T47D (cell line): ENCODE measurements around the gene ARHGEF3.
A peak's percentile ranks its signal among the peaks of the same experiment; 100 is the strongest.
"Not testable (repeated sequence)": the region's sequence is repeated elsewhere in the genome, so short reads cannot be mapped to it uniquely, and the experiment has no call there.

Experiments used
- DNase-seq, 2 experiments: peaks; one replicate each; pipeline versions ENCODE4 v3.0.0 to v3.0.0-alpha.2; 2011 to 2012; ENCODE audit warnings: low read depth in 1 of 2, low spot score in 1 of 2
- JUND ChIP-seq: IDR thresholded peaks from 2 replicates; pipeline ENCODE4 v1.6.1; 2012; ENCODE audit warnings: low read depth
- in situ Hi-C: cut with HindIII; loops from 2 replicates; pipeline ENCODE4 v1.10.0; 2016; ENCODE audit warnings: low sequenced_read_pairs, low pct_unique_long_range_greater_than_20kb

ARHGEF3 gene

GRCh38 chr3:56769116-56769707 is 32.5 kb downstream of the ARHGEF3 start:
- TF ChIP-seq JUND = no peak
- no peak for DNase-seq
- in situ Hi-C loops = no loop called here

DNA sequence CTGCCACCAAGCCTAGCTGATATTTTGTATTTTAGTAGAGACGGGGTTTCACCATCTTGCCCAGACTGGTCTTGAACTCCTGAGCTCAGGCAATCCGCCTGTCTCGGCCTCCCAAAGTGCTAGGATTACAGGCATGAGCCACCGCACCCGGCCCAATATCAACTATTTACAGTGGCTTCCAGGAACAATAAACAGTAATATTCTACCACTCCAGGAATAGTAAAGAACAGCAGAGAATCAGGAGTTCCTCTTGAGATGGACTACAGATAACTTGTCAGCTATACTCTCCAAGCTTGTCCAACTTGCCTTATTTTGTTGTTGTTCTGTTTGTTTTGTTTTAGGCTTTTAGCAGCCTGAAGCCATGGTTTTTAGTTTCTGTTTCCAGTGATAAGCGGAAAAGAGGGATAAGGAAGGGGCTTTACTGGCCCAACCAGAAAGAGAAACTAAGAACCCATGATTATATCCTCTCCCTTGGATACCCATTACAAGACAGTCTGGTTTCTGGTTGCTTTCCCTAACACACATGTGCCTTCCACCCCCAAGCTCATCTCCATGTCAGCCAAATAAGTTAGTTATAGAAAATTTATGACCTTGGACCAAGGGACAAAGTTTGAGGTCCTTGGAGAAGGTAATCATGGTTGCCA is 36.7 kb downstream of the ARHGEF3 start:
- no peak for TF ChIP-seq JUND
- in situ Hi-C loops = no loop called here
- DNase-seq = no peak

- in situ Hi-C loops = no loop called here
- TF ChIP-seq JUND = no peak
- no peak for DNase-seq
These were observed 37.6 kb downstream of the ARHGEF3 start for GRCh38 chr3:56764184-56764583.

DNA sequence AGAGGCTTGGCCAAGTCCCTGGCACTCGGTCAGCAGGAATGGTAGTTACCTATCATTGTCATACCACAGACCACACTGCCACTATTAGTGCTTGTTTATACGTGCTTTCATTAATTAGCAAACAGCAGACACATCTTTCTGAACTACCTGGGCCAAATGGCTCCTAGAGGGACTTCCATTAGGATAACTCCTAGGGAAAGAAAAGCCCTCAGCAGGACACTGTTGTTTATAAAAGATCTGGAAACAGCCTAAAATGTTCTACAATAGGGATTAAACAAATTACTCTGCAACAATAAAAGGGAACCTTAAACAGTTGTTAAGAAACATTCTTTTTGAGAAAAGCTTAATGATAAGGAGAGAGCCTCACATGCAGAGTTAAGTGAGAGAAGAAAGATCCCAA is 38.5 kb downstream of the ARHGEF3 start:
- DNase-seq = no peak
- in situ Hi-C loops = no loop called here
- no peak for TF ChIP-seq JUND

GRCh38 chr3:56762718-56763117 is 39.0 kb downstream of the ARHGEF3 start:
- no peak for TF ChIP-seq JUND

DNA sequence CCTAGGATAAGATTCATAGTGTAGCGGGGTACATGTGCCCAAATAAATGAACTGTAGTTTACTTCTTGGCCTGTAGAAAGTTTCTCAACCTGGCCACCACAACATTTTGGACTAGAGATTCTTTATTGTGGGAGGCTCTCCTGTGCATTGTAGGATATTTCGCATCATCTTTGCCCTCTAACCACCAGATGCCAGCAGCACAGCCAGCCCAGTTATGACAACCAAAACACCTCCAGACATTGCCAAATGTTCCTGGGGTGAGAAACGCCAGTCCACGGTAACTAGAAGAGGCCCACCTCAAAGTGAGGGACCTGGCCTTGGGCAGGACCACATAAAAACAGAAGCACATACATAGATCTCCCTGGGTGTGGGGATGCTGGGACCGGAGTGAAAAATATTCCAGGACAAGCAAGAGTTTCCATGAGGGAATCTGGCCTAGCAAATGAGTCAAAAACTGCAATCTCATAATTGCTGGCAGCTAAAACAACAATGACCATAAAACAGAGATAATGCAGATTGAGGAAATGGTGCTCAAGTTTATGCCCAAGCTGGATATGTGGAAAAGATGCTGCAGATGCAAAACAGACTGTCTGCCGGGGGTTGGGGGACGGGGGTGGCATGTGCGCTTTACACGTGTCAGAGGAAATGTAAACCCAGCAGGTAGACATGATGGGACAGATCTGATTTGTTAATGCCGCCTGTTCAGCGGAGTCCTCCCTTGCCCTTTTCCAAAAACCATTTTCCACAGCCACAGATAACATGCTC is 39.7 kb downstream of the ARHGEF3 start:
- in situ Hi-C loops = no loop called here
- no peak for DNase-seq
- TF ChIP-seq JUND = no peak

More at GRCh38 chr3:56762718-56763117, 39.0 kb downstream of the ARHGEF3 start:
- in situ Hi-C loops = no loop called here
- no peak for DNase-seq

GRCh38 chr3:56761023-56761422 is 40.7 kb downstream of the ARHGEF3 start:
- DNase-seq = no peak
- in situ Hi-C loops = no loop called here
- TF ChIP-seq JUND = no peak

DNA sequence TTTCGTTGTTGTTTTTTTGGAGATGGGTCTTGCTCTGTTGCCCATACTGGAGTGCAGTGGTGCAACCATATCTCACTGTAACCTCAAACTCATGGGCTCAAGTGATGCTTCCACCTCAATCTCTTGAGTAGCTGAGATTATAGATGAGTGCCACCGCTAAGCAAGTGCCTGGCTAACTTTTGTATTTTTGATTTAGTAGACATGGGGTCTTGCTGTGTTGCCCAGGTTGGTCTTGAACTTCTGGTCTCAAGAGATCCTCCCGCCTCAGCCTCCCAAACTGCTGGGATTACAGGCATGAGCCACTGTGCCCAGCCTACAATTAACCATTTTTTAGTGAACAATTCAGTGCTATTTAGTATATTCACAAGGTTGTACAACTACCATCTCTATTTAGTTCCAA is 42.2 kb downstream of the ARHGEF3 start:
- in situ Hi-C loops = no loop called here
- no peak for TF ChIP-seq JUND

GRCh38 chr3:56758539-56758981 is 43.2 kb downstream of the ARHGEF3 start:
- in situ Hi-C loops = no loop called here
- DNase-seq = peak in 1 of 2 experiments; percentile 6
- TF ChIP-seq JUND = 0 out of 2 replicates have a peak, but pooled peaks have one; percentile 14

More for the DNA sequence above, 42.2 kb downstream of the ARHGEF3 start:
- no peak for DNase-seq

- DNase-seq, in situ Hi-C loops: not testable (repeated sequence)
These were observed 43.7 kb downstream of the ARHGEF3 start for GRCh38 chr3:56758042-56758441.

DNA sequence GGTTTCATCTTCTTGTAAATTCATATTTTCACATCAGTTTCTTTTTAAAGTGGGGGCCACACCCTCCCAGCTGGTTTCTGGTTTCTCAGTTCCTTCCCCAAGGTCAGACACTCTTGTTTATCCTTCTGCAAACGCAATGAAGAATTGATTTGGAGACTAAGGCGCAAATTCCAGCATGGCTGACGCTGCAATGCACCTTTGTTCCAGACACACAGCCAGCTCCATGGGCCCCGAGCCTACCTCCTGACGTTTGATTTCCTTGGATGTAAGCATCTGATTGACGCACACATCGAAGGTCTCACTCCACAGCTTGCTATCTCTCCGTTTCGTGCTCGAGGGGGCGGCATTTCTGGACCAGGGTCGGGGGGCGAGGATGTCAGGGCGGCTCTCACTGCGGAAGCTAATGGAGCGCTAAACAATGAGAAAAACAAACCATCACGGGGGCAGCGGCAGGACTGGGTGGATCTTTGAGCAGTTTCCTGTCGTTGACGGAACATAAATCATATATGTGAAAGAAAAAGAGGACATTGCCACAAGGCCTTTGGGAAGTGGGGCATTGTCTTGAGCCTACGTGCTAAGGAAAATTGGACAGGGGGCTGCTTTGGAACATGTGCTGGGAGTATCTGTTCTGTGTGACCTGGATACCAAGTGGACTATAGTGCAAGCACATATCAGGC is 46.9 kb downstream of the ARHGEF3 start:
- in situ Hi-C loops = no loop called here
- no peak for DNase-seq
- no peak for TF ChIP-seq JUND

- TF ChIP-seq JUND = no peak
- DNase-seq = no peak
- in situ Hi-C loops = no loop called here
These were observed 48.4 kb downstream of the ARHGEF3 start for GRCh38 chr3:56753206-56753820.
